ENCODE measurements around the gene TBRG1. TPM values are rescaled to one million over a fixed set of nuclear protein-coding genes. Genes with fewer than 3 reads are reported as not detected.

TBRG1 gene
- total RNA-seq, 3 donors from 2014 or later = 34.7 to 49.0 (median 34.9) TPM

GRCh38 chr11:124629961-124630360 is 7.3 kb downstream of the TBRG1 start:
- Histone ChIP-seq H3K36me3 (no peaks in the 10 kb centered on the region), H3K27me3 (no peaks in the 10 kb centered on the region), H3K27ac (no peak overlapping the region), H3K4me3 (no peak overlapping the region), H3K4me1 (no peaks in the 10 kb centered on the region), H3K9me3 (no peaks in the 10 kb centered on the region)
- no peak for TF ChIP-seq POLR2AphosphoS5 (IDR thresholded peaks at IDR 0.05)
- TF ChIP-seq POLR2A (IDR thresholded peaks at IDR 0.05) = no peak
- TF ChIP-seq CTCF (IDR thresholded peaks at IDR 0.05) = no peak
- no peak for DNase-seq (ENCODE audit: low spot score in 2 of 2)
- intact Hi-C loops (cut with DNase I; ENCODE audit: low total_unique reads) = no loop called here

DNA sequence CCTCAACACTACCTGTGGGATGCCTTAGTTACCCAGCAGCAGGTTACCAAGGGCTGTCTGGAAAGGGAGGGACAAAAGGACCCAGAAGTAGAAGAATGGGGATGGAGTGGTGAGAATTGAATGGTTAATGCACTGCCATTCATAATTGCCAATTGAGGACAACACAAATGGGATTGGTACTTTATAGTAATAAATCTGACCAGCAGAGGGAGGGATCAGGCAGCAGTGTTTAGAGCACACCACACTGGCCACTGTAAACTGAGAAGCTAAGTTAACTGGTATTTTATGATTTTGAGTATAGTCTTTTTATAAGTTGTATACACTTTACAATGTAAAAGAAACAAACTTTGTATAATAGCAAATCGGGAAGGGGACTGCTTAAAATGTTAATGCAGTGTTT is 10.7 kb downstream of the TBRG1 start:
- Histone ChIP-seq H3K36me3 (no peaks in the 10 kb centered on the region), H3K9me3 (no peaks in the 10 kb centered on the region), H3K4me1 (no peaks in the 10 kb centered on the region), H3K4me3 (no peak overlapping the region), H3K27me3 (no peaks in the 10 kb centered on the region), H3K27ac (no peak overlapping the region)
- intact Hi-C loops (cut with DNase I; ENCODE audit: low total_unique reads) = no loop called here
- no peak for DNase-seq (ENCODE audit: low spot score in 2 of 2)
- TF ChIP-seq POLR2AphosphoS5 (IDR thresholded peaks at IDR 0.05) (no peak), POLR2A (IDR thresholded peaks at IDR 0.05) (no peak), CTCF (IDR thresholded peaks at IDR 0.05) (no peak)

DNA sequence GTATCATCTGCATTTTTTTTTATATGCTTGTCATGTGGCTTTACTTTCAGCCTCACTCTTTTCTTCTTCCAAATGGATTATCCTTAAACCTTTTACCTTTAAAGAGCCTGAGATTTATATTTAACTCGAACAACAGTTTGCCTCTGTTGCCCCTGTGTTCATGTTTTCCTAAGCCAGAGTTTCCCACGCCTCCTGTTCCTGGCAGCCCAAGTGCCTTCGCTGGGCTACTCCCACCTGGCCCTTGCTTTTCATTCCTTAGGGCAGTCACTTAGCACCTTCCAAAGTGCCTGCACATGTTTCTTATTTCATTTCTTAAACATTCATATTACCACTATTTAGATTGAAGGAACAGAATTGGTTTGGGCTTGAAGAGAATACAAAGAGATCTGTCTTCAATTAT is 13.3 kb downstream of the TBRG1 start:
- Histone ChIP-seq H3K4me3 (no peak overlapping the region), H3K36me3 (no peaks in the 10 kb centered on the region), H3K9me3 (no peaks in the 10 kb centered on the region), H3K27me3 (no peaks in the 10 kb centered on the region), H3K4me1 (no peaks in the 10 kb centered on the region), H3K27ac (no peak overlapping the region)
- DNase-seq (ENCODE audit: low spot score in 2 of 2) = no peak
- TF ChIP-seq CTCF (IDR thresholded peaks at IDR 0.05) (no peak), POLR2AphosphoS5 (IDR thresholded peaks at IDR 0.05) (no peak), POLR2A (IDR thresholded peaks at IDR 0.05) (no peak)
- intact Hi-C loops (cut with DNase I; ENCODE audit: low total_unique reads) = no loop called here

DNA sequence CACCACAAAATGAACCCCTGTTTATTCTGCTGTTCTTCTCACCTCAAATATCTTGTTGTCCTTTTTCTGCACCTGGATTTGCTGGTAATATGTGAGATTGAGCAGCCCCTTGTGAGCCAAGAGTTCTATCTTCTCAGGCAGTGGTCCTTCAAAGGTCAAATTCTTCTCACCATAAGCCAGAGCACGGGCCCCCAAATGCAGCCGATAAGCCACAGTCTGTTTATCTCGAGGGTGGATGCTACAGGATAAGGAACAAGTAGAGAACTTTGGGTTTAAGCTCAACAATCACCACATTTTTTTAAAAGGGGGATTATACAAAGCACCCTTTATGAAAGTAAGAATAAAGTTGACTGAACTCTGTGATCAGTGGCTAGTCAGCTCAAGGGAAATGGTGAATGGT is 15.8 kb downstream of the TBRG1 start:
- no peaks in the 10 kb centered on the region for H3K36me3 ChIP-seq
- H3K27ac ChIP-seq = no peak overlapping the region
- H3K4me3 ChIP-seq = no peak overlapping the region
- intact Hi-C loops (cut with DNase I; ENCODE audit: low total_unique reads) = no loop called here
- no peak for TF ChIP-seq POLR2AphosphoS5 (IDR thresholded peaks at IDR 0.05)
- no peak for TF ChIP-seq POLR2A (IDR thresholded peaks at IDR 0.05)
- TF ChIP-seq CTCF (IDR thresholded peaks at IDR 0.05) = no peak
- H3K4me1 ChIP-seq = no peaks in the 10 kb centered on the region
- no peak for DNase-seq (ENCODE audit: low spot score in 2 of 2)
- no peaks in the 10 kb centered on the region for H3K9me3 ChIP-seq
- no peaks in the 10 kb centered on the region for H3K27me3 ChIP-seq

DNA sequence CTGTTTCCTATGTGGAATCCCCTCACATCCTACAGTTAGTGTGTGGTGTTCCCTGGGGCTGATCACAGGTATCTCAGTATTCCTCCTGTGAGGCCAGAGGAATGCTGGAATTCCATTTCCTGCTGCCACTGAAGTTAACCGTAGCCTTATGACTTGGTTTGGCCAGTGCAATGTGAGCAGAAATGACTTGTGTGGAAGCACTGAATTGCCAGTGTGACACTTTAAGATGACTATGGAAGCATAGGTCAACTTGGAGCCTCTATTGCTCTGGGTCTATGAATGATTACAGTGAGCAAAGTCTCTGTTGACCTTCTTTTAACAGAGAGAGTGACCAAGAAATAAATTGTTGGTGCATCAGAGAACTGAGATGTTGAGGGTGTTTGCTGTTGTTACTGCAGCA is 16.5 kb downstream of the TBRG1 start:
- no peak for TF ChIP-seq POLR2A (IDR thresholded peaks at IDR 0.05)
- TF ChIP-seq CTCF (IDR thresholded peaks at IDR 0.05) = no peak
- no peak for TF ChIP-seq POLR2AphosphoS5 (IDR thresholded peaks at IDR 0.05)
- Histone ChIP-seq H3K9me3 (no peaks in the 10 kb centered on the region), H3K4me3 (no peak overlapping the region), H3K4me1 (no peaks in the 10 kb centered on the region), H3K27me3 (no peaks in the 10 kb centered on the region), H3K27ac (no peak overlapping the region), H3K36me3 (no peaks in the 10 kb centered on the region)
- no peak for DNase-seq (ENCODE audit: low spot score in 2 of 2)
- intact Hi-C loops (cut with DNase I; ENCODE audit: low total_unique reads) = no loop called here

Measured in breast epithelium (tissue), 4 donors.